ENCODE results near the gene EHBP1L1. TPM values are rescaled to one million over a fixed set of nuclear protein-coding genes. Genes with fewer than 3 reads are reported as not detected.

The EHBP1L1 gene
- total RNA-seq, 1 donor from 2014 or later, result 4.7 TPM

DNA sequence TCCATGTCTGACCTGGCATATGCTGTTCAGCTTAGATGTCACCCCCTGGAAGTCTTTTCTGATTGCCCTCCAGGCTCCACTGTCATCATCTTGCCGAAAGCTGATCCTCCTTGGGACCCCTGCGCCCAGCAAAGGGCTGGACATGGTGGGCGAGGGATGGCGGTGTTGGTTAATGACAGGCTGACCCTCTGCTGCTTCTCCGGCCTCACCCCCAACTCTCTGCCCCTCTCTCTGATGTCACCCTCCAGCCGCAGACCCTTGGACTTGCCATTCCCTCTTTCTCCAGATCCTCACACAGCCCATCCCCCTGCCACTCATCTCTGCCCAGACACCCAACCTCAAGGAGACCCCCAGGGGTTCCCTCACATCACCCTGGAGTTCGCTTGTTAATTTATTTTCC is 2.3 kb downstream of the EHBP1L1 start:
- peak overlapping the region; percentile 61 for H3K27ac Mint-ChIP-seq (ENCODE audit: unreplicated experiment)
- TF ChIP-seq CTCF (IDR thresholded peaks at IDR 0.05; ENCODE audit: unreplicated experiment), result no peak
- H3K4me3 Mint-ChIP-seq (ENCODE audit: unreplicated experiment), result peak overlapping the region; percentile 56
- H3K27me3 Mint-ChIP-seq (ENCODE audit: unreplicated experiment), result peaks cover 35% of the 10 kb centered on the region
- peaks cover 3% of the 10 kb centered on the region for H3K36me3 Mint-ChIP-seq (ENCODE audit: low read depth, unreplicated experiment)
- no peaks in the 10 kb centered on the region for H3K9me3 Mint-ChIP-seq (ENCODE audit: unreplicated experiment)
- H3K4me1 Mint-ChIP-seq (ENCODE audit: unreplicated experiment), result peaks cover 14% of the 10 kb centered on the region
- no peak for DNase-seq (ENCODE audit: low spot score)

DNA sequence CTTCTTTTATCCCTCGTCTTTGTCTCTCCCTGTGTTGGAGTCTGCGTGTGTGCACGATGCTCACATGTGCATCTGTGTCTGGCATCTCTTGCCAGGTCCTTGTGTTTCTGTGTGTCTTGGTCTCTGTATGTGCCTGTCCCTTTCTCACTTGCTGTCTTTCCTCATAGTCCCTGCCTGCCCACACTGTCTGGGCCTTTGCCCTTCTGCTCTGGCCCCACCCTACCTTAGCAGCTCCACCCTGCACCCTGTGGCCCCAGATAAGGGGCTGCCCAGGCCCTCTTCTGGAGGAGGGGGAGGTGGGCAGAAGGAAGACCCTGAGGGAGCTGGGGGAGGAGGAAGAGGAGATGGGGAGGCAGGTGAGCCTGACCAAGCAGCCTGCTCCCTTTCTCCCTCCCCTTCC is 2.8 kb downstream of the EHBP1L1 start:
- TF ChIP-seq CTCF (IDR thresholded peaks at IDR 0.05; ENCODE audit: unreplicated experiment), result no peak
- Mint-ChIP-seq H3K27ac (ENCODE audit: unreplicated experiment) (peak overlapping the region; percentile 61), H3K4me3 (ENCODE audit: unreplicated experiment) (peak overlapping the region; percentile 56), H3K4me1 (ENCODE audit: unreplicated experiment) (peaks cover 15% of the 10 kb centered on the region), H3K36me3 (ENCODE audit: low read depth, unreplicated experiment) (peaks cover 3% of the 10 kb centered on the region), H3K9me3 (ENCODE audit: unreplicated experiment) (no peaks in the 10 kb centered on the region), H3K27me3 (ENCODE audit: unreplicated experiment) (peaks cover 39% of the 10 kb centered on the region)
- no peak for DNase-seq (ENCODE audit: low spot score)

- H3K36me3 Mint-ChIP-seq (ENCODE audit: low read depth, unreplicated experiment), result peaks cover 3% of the 10 kb centered on the region
- H3K4me3 Mint-ChIP-seq (ENCODE audit: unreplicated experiment), result no peak overlapping the region
- DNase-seq (ENCODE audit: low spot score), result no peak
- peaks cover 13% of the 10 kb centered on the region for H3K4me1 Mint-ChIP-seq (ENCODE audit: unreplicated experiment)
- no peak overlapping the region for H3K27ac Mint-ChIP-seq (ENCODE audit: unreplicated experiment)
- no peaks in the 10 kb centered on the region for H3K9me3 Mint-ChIP-seq (ENCODE audit: unreplicated experiment)
- TF ChIP-seq CTCF (IDR thresholded peaks at IDR 0.05; ENCODE audit: unreplicated experiment), result no peak
- H3K27me3 Mint-ChIP-seq (ENCODE audit: unreplicated experiment), result peaks cover 44% of the 10 kb centered on the region
Observed at GRCh38 chr11:65579291-65579690, 3.4 kb downstream of the EHBP1L1 start.

- peaks cover 43% of the 10 kb centered on the region for H3K27me3 Mint-ChIP-seq (ENCODE audit: unreplicated experiment)
- no peaks in the 10 kb centered on the region for H3K9me3 Mint-ChIP-seq (ENCODE audit: unreplicated experiment)
- no peak overlapping the region for H3K27ac Mint-ChIP-seq (ENCODE audit: unreplicated experiment)
- H3K4me1 Mint-ChIP-seq (ENCODE audit: unreplicated experiment), result peaks cover 8% of the 10 kb centered on the region
- no peak for TF ChIP-seq CTCF (IDR thresholded peaks at IDR 0.05; ENCODE audit: unreplicated experiment)
- no peak for DNase-seq (ENCODE audit: low spot score)
- H3K36me3 Mint-ChIP-seq (ENCODE audit: low read depth, unreplicated experiment), result peaks cover 3% of the 10 kb centered on the region
- H3K4me3 Mint-ChIP-seq (ENCODE audit: unreplicated experiment), result no peak overlapping the region
Observed at GRCh38 chr11:65580031-65580692, 4.3 kb downstream of the EHBP1L1 start.

- H3K27me3 Mint-ChIP-seq (ENCODE audit: unreplicated experiment), result peaks cover 46% of the 10 kb centered on the region
- H3K36me3 Mint-ChIP-seq (ENCODE audit: low read depth, unreplicated experiment), result peaks cover 3% of the 10 kb centered on the region
- H3K4me3 Mint-ChIP-seq (ENCODE audit: unreplicated experiment), result no peak overlapping the region
- TF ChIP-seq CTCF (IDR thresholded peaks at IDR 0.05; ENCODE audit: unreplicated experiment), result no peak
- DNase-seq (ENCODE audit: low spot score), result no peak
- H3K9me3 Mint-ChIP-seq (ENCODE audit: unreplicated experiment), result no peaks in the 10 kb centered on the region
- H3K27ac Mint-ChIP-seq (ENCODE audit: unreplicated experiment), result peak overlapping the region; percentile 36
- peaks cover 4% of the 10 kb centered on the region for H3K4me1 Mint-ChIP-seq (ENCODE audit: unreplicated experiment)
Observed at GRCh38 chr11:65580756-65581155, 4.9 kb downstream of the EHBP1L1 start.

Measured in endothelial cell (in vitro differentiated cells).